SU-DHL-6 (cell line): ENCODE data around the gene SMAD6.

Experiments used
- CTCF ChIP-seq: fragments of 200-600 bp; sonication (generic); IDR thresholded peaks from one replicate; pipeline ENCODE4 v1.5.1; 2017; ENCODE audit warnings: antibody characterized with exemption, mild to moderate bottlenecking, low read length, moderate library complexity; ENCODE audit not compliant: insufficient read depth, poor library complexity, severe bottlenecking
- EZH2phosphoT487 ChIP-seq: fragments of 200-600 bp; sonication (generic), shearing (Covaris generic); conservative IDR thresholded peaks from 2 replicates; pipeline ENCODE4 v1.6.1; 2018; ENCODE audit warnings: mild to moderate bottlenecking, antibody characterized with exemption, low read length, moderate library complexity, mixed read lengths

GRCh38 chr15:66787489-66787871 is 85.4 kb downstream of the SMAD6 start:
- TF ChIP-seq CTCF (no peak), EZH2phosphoT487 (no peak)
